Measurements from ENCODE around the gene HOXD3.

HOXD3 gene

DNA sequence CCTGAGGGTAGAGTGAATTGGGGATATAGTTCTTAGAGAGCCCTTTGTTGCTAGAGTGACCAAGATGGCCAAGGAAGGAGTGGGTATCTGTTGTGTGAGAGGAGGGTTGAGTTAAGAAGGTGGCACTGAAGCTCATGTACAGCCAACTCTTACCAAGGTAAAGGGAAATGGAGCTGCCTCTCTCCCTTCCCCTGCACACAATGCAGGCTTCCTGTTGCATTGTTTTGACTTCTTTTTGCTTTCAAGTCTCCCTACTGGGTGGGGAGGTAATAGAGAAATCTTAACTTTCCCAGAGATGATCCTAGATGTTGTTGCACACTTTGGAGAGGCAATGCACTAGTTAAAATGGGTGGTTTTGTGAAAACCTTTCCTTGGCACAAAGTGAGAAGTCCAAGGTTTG, 55.2 kb downstream of the HOXD3 start:
- TF ChIP-seq FOXP2 (optimal IDR thresholded peaks at IDR 0.05; ENCODE audit: borderline replicate concordance, extremely low read depth, extremely low read length, insufficient read depth) (no peak), POLR2AphosphoS5 (IDR thresholded peaks at IDR 0.05; ENCODE audit: low read depth, low read length) (no peak), TAF1 (IDR thresholded peaks at IDR 0.05; ENCODE audit: borderline replicate concordance, insufficient read depth, low read length) (no peak), SIN3A (IDR thresholded peaks at IDR 0.05; ENCODE audit: borderline replicate concordance, insufficient read depth, low read length) (no peak)
- TF ChIP-seq, protein P1, sequence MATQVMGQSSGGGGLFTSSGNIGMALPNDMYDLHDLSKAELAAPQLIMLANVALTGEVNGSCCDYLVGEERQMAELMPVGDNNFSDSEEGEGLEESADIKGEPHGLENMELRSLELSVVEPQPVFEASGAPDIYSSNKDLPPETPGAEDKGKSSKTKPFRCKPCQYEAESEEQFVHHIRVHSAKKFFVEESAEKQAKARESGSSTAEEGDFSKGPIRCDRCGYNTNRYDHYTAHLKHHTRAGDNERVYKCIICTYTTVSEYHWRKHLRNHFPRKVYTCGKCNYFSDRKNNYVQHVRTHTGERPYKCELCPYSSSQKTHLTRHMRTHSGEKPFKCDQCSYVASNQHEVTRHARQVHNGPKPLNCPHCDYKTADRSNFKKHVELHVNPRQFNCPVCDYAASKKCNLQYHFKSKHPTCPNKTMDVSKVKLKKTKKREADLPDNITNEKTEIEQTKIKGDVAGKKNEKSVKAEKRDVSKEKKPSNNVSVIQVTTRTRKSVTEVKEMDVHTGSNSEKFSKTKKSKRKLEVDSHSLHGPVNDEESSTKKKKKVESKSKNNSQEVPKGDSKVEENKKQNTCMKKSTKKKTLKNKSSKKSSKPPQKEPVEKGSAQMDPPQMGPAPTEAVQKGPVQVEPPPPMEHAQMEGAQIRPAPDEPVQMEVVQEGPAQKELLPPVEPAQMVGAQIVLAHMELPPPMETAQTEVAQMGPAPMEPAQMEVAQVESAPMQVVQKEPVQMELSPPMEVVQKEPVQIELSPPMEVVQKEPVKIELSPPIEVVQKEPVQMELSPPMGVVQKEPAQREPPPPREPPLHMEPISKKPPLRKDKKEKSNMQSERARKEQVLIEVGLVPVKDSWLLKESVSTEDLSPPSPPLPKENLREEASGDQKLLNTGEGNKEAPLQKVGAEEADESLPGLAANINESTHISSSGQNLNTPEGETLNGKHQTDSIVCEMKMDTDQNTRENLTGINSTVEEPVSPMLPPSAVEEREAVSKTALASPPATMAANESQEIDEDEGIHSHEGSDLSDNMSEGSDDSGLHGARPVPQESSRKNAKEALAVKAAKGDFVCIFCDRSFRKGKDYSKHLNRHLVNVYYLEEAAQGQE (IDR thresholded peaks at IDR 0.05; ENCODE audit: insufficient read depth in 1 of 2, low read depth in 2 of 2, low read length in 2 of 2), result no peak

DNA sequence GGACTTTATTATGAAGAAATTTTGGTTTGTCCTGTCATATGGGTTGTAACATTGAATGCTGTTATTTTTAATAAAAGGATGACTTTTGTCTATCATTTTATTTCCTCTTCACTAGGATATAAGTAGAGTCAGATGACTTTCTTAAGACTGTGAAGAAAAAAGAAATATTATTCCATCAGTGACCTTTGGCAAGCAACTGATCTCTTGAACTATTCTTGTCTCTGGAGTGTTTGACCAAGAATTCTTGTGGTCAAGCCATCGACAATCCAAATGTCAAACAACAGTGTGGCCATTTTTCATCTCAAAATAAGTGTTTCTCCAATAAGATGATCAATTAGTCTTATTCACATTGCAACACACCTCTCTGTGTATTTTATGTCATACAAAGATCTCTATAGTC, 56.3 kb downstream of the HOXD3 start:
- TF ChIP-seq FOXP2 (optimal IDR thresholded peaks at IDR 0.05; ENCODE audit: borderline replicate concordance, extremely low read depth, extremely low read length, insufficient read depth) (no peak), SIN3A (IDR thresholded peaks at IDR 0.05; ENCODE audit: borderline replicate concordance, insufficient read depth, low read length) (no peak), TAF1 (IDR thresholded peaks at IDR 0.05; ENCODE audit: borderline replicate concordance, insufficient read depth, low read length) (no peak), POLR2AphosphoS5 (IDR thresholded peaks at IDR 0.05; ENCODE audit: low read depth, low read length) (no peak)
- TF ChIP-seq, protein P1 (IDR thresholded peaks at IDR 0.05; ENCODE audit: insufficient read depth in 1 of 2, low read depth in 2 of 2, low read length in 2 of 2), result no peak

All from PFSK-1 (cell line).